Panc1 (cell line): ENCODE results near the gene UACA. TPM values are rescaled to one million over a fixed set of nuclear protein-coding genes. Genes with fewer than 3 reads are reported as not detected.
A peak's percentile ranks its signal among the peaks of the same experiment; 100 is the strongest.

Source experiments
- ATAC-seq: fragments of 200-7000 bp; cut with Tn5 transposase; 2 replicates; pipeline ENCODE4 v1.9.1; 2020; ENCODE audit warnings: mild to moderate bottlenecking, moderate library complexity
- BruUV-seq: library from RNA; stranded (reverse); fragments of 400-500 nt; replicated peaks from 2 replicates; lab custom pipeline; 2021; lab: Mats Ljungman, UMichigan
- CTCF ChIA-PET: fragments of 300-600 bp; sonication (Branson Sonifier 250); formaldehyde crosslinking; loops from one replicate; lab custom pipeline; 2022; ENCODE audit warnings: antibody characterized with exemption; lab: Charles Lee
- POLR2A ChIA-PET: fragments of 300-600 bp; sonication (Branson Sonifier 250); formaldehyde crosslinking; loops from one replicate; lab custom pipeline; 2022; ENCODE audit warnings: antibody characterized with exemption; lab: Charles Lee
- DNase-seq: peaks from one replicate; pipeline ENCODE4 v3.0.0-alpha.2; 2010; ENCODE audit warnings: low read depth, low spot score
- H3K27ac ChIP-seq: 2 replicates; pipeline ENCODE4 v1.5.1; 2011; ENCODE audit warnings: mild to moderate bottlenecking, low read length, inconsistent platforms
- H3K27me3 ChIP-seq: fragments of 200-500 bp; sonication (Bioruptor generic); 2 replicates; pipeline ENCODE4 v1.6.0; 2014; ENCODE audit warnings: low read length, inconsistent platforms; ENCODE audit not compliant: control insufficient read depth, insufficient read depth
- H3K36me3 ChIP-seq: fragments of 200-500 bp; sonication (Bioruptor generic); 2 replicates; pipeline ENCODE4 v1.5.1; 2014; ENCODE audit warnings: inconsistent platforms, mild to moderate bottlenecking, low read length, moderate library complexity; ENCODE audit not compliant: control insufficient read depth, insufficient read depth
- H3K4me1 ChIP-seq: 2 replicates; pipeline ENCODE4 v1.5.1; 2011; ENCODE audit warnings: inconsistent platforms, mild to moderate bottlenecking, low read length, moderate library complexity; ENCODE audit not compliant: control insufficient read depth, insufficient read depth
- H3K4me3 ChIP-seq, 2 experiments: 2 replicates each; pipeline ENCODE4 v1.5.1; 2011 to 2012; ENCODE audit warnings: low read depth in 2 of 2, low read length in 2 of 2, mild to moderate bottlenecking in 2 of 2, inconsistent platforms in 1 of 2, moderate library complexity in 1 of 2
- H3K9me3 ChIP-seq: fragments of 200-500 bp; sonication (Bioruptor generic); 2 replicates; pipeline ENCODE4 v1.5.1; 2014; ENCODE audit warnings: low read depth, mild to moderate bottlenecking, inconsistent platforms, low read length, moderate library complexity; ENCODE audit not compliant: control insufficient read depth, insufficient read depth
- CTCF ChIP-seq: fragments of 450-650 bp; IDR thresholded peaks from 2 replicates; pipeline ENCODE4 v1.5.1; 2017; ENCODE audit warnings: mild to moderate bottlenecking
- POLR2AphosphoS5 ChIP-seq: IDR thresholded peaks from 2 replicates; pipeline ENCODE4 v1.6.1; 2012; ENCODE audit warnings: mild to moderate bottlenecking, low read depth, low read length, moderate library complexity
- REST ChIP-seq, 2 experiments: IDR thresholded peaks; 2 replicates each; pipeline ENCODE4 v1.6.1; 2011 to 2012; ENCODE audit warnings: low read depth in 2 of 2, control low read depth in 1 of 2, low read length in 1 of 2, mild to moderate bottlenecking in 1 of 2, moderate library complexity in 1 of 2; ENCODE audit not compliant: insufficient read depth in 1 of 2
- SIN3A ChIP-seq: IDR thresholded peaks from 2 replicates; pipeline ENCODE4 v1.6.1; 2012; ENCODE audit warnings: low read depth, mild to moderate bottlenecking, low read length, moderate library complexity, borderline replicate concordance; ENCODE audit not compliant: insufficient read depth
- TCF7L2 ChIP-seq: IDR thresholded peaks from 2 replicates; pipeline ENCODE4 v1.6.1; 2011; ENCODE audit warnings: mild to moderate bottlenecking, low read depth, low read length, inconsistent platforms
- in situ Hi-C: cut with HindIII; loops from 2 replicates; pipeline ENCODE4 v1.10.0; 2016; ENCODE audit warnings: low sequenced_read_pairs, low pct_unique_long_range_greater_than_20kb
- intact Hi-C: fragments of 100-400 bp; cut with micrococcal nuclease; formaldehyde crosslinking; loops from one replicate; pipeline ENCODE4 v1.10.0; 2022; ENCODE audit not compliant: unreplicated experiment
- total RNA-seq: library from RNA; stranded (reverse); gene quantifications from one replicate; pipeline ENCODE4 v1.2.1, GENCODE V29; 2021; ENCODE audit not compliant: unreplicated experiment

UACA gene
- total RNA-seq, 1 experiment from 2014 or later, result 303 TPM

- CTCF ChIA-PET, result interaction anchor here (0.6 kb wide), 1 partner anchor 14 kb away, joined by 5 read pairs; no protein-coding TSS in a partner anchor
- DNase-seq, result no peak
- 0 out of 4 replicates have a peak overlapping the region, but pooled peaks of 1 of the 2 experiments have one; percentile 19 for H3K4me3 ChIP-seq
- in situ Hi-C loops (no loop called here), intact Hi-C loops (no loop called here)
- peak overlapping the region; percentile 100 for H3K27ac ChIP-seq
- peaks cover 77% of the 10 kb centered on the region for H3K4me1 ChIP-seq
- peak; percentile 49 for ATAC-seq
- POLR2A ChIA-PET, result interaction anchor here (0.6 to 1.8 kb wide), 4 partner anchors 17 to 131 kb away, joined by 3 to 13 read pairs (median 6); no protein-coding TSS in a partner anchor
- no peak for TF ChIP-seq REST (IDR thresholded peaks at IDR 0.05; ENCODE audit: insufficient read depth in 1 of 2, low read depth in 2 of 2, low read length in 1 of 2)
- no peak for TF ChIP-seq TCF7L2
- no peak for TF ChIP-seq CTCF
- TF ChIP-seq POLR2AphosphoS5, result no peak
- TF ChIP-seq SIN3A, result no peak
- BruUV-seq, result no TSS peak
- H3K9me3 ChIP-seq, result peaks cover 3% of the 10 kb centered on the region; the same call in 1 of the 2 replicates
- no peaks in the 10 kb centered on the region for H3K27me3 ChIP-seq
- no peaks in the 10 kb centered on the region for H3K36me3 ChIP-seq
These were observed 31.4 kb upstream of the UACA start for GRCh38 chr15:70794596-70795310.

- ATAC-seq, result no peak
These were observed 30.3 kb upstream of the UACA start for GRCh38 chr15:70793694-70794093.

More at GRCh38 chr15:70793694-70794093, 30.3 kb upstream of the UACA start:
- peaks cover 78% of the 10 kb centered on the region for H3K4me1 ChIP-seq
- no peak overlapping the region for H3K4me3 ChIP-seq
- no peaks in the 10 kb centered on the region for H3K36me3 ChIP-seq
- no peaks in the 10 kb centered on the region for H3K27me3 ChIP-seq
- DNase-seq, result no peak
- CTCF ChIA-PET, result no interaction called here
- TF ChIP-seq CTCF (no peak), SIN3A (no peak), TCF7L2 (no peak), REST (IDR thresholded peaks at IDR 0.05; ENCODE audit: insufficient read depth in 1 of 2, low read depth in 2 of 2, low read length in 1 of 2) (no peak), POLR2AphosphoS5 (no peak)
- H3K27ac ChIP-seq, result peak overlapping the region; percentile 100
- intact Hi-C loops (no loop called here), in situ Hi-C loops (no loop called here)
- H3K9me3 ChIP-seq, result no peaks in the 10 kb centered on the region; the same call in 1 of the 2 replicates
- BruUV-seq, result no TSS peak
- POLR2A ChIA-PET, result no interaction called here
